Gastrocnemius medialis (tissue), 4 donors: ENCODE results near the gene PEAK1.

Experiments used
- POLR2A ChIP-seq, 2 donors: fragments of 450-650 bp; IDR thresholded peaks; one replicate each; pipeline ENCODE4 v1.6.1; 2017; ENCODE audit warnings: antibody characterized with exemption in 2 of 2, mild to moderate bottlenecking in 2 of 2, moderate library complexity in 2 of 2
- TF ChIP-seq, protein P1 (sequence below), 5 experiments: fragments of 450-650 bp in 3 of 5; fragments of 200-600 bp in 2 of 5; sonication (generic) in 2 of 5; IDR thresholded peaks in 4 of 5; conservative IDR thresholded peaks in 1 of 5; 1 replicate in 4 of 5; 2 replicates in 1 of 5; pipeline ENCODE4 v1.5.1; 2016 to 2019; ENCODE audit warnings: antibody characterized with exemption in 5 of 5, mild to moderate bottlenecking in 3 of 5, moderate library complexity in 3 of 5

DNA sequence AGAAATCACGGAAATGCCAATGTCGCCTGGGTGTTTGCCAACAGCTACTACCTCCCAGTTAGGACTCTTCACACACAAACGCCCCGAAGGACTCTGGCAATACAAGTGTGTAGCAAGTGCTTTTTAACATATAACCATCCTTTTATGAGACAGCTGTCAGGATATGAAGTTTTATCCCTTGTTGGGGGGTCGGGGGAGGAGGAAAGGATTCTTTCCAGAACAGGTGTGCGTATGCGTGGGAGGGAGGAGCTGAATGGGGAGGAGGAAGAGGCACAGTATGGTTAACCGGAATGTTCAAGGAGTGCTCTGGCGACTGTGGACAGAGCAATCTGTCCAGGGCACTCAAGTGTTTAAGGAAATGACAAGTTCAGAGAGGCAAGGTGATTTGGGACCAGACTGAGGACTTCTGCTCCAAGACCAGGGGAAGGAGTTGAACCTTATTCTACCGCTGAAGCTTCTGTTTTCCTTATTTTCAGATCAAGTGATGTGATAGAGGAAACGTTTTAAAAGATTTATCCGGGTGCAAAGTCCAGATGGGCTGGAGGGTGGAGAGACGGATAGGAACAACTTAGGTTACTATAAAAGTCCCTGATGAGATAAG, 350.3 kb downstream of the PEAK1 start:
- TF ChIP-seq, protein P1, sequence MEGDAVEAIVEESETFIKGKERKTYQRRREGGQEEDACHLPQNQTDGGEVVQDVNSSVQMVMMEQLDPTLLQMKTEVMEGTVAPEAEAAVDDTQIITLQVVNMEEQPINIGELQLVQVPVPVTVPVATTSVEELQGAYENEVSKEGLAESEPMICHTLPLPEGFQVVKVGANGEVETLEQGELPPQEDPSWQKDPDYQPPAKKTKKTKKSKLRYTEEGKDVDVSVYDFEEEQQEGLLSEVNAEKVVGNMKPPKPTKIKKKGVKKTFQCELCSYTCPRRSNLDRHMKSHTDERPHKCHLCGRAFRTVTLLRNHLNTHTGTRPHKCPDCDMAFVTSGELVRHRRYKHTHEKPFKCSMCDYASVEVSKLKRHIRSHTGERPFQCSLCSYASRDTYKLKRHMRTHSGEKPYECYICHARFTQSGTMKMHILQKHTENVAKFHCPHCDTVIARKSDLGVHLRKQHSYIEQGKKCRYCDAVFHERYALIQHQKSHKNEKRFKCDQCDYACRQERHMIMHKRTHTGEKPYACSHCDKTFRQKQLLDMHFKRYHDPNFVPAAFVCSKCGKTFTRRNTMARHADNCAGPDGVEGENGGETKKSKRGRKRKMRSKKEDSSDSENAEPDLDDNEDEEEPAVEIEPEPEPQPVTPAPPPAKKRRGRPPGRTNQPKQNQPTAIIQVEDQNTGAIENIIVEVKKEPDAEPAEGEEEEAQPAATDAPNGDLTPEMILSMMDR (IDR thresholded peaks at IDR 0.05 in 4 of 5, conservative IDR thresholded peaks at IDR 0.05 in 1 of 5) = no peak
- TF ChIP-seq POLR2A (IDR thresholded peaks at IDR 0.05) = no peak
